Esophagus muscularis mucosa (tissue), 4 donors: ENCODE data around the gene ADSS2.

Experiments used
- CTCF ChIP-seq, 3 experiments: fragments of 200-600 bp in 2 of 3; fragments of 450-650 bp in 1 of 3; sonication (generic) in 2 of 3; IDR thresholded peaks; one replicate each; pipeline ENCODE4 v1.5.1; 2017 to 2019; ENCODE audit warnings: antibody characterized with exemption in 3 of 3, mild to moderate bottlenecking in 2 of 3, moderate library complexity in 1 of 3
- EP300 ChIP-seq: sonication (generic); formaldehyde crosslinking; IDR thresholded peaks from one replicate; pipeline ENCODE4 v1.6.1; 2017; ENCODE audit warnings: antibody characterized with exemption
- POLR2AphosphoS5 ChIP-seq, 2 donors: sonication (generic); formaldehyde crosslinking; IDR thresholded peaks; one replicate each; pipeline ENCODE4 v1.6.1; 2017; ENCODE audit warnings: antibody characterized with exemption in 2 of 2

- TF ChIP-seq CTCF (IDR thresholded peaks at IDR 0.05) (no peak), EP300 (no peak), POLR2AphosphoS5 (IDR thresholded peaks at IDR 0.05) (no peak)
Measured at GRCh38 chr1:244445320-244446181, 6.2 kb downstream of the ADSS2 start.
